Measurements from ENCODE around the gene MAD1L1.

MAD1L1 gene

DNA sequence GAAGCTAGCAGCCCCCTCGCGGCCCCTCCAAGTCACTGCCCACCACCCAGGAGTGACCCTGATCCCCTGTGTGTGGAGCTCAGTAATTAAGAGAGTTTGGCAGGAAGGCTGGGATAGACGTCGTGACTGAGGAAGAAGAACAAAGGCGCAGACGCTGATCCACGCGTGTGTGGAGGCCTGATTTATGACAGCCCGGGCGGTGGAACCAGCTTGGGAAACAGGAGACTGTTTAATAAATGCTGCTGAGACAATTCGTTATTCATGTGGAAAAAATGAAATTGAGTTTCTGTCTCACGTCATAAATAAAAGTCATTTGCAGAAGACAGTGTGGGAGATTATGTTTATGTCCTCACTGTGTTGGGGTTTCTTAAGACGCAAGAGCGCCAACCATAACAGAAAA lies 431.8 kb downstream of the MAD1L1 start:
- no peak for DNase-seq
- Histone ChIP-seq H3K27ac (ENCODE audit: insufficient read depth, low read length, poor library complexity, severe bottlenecking) (no peak overlapping the region), H3K4me1 (ENCODE audit: control insufficient read depth, insufficient read depth, low read length, poor library complexity, severe bottlenecking) (no peaks in the 10 kb centered on the region), H3K36me3 (ENCODE audit: control insufficient read depth, insufficient read depth, low read length) (no peaks in the 10 kb centered on the region), H3K4me3 (ENCODE audit: insufficient read depth, low read depth, low read length, poor library complexity, severe bottlenecking) (no peak overlapping the region), H3K9me3 (ENCODE audit: control insufficient read depth, low read length) (no peaks in the 10 kb centered on the region), H3K27me3 (replicated peaks; ENCODE audit: control insufficient read depth, insufficient read depth, low read length, poor library complexity, severe bottlenecking) (no peaks in the 10 kb centered on the region)

DNA sequence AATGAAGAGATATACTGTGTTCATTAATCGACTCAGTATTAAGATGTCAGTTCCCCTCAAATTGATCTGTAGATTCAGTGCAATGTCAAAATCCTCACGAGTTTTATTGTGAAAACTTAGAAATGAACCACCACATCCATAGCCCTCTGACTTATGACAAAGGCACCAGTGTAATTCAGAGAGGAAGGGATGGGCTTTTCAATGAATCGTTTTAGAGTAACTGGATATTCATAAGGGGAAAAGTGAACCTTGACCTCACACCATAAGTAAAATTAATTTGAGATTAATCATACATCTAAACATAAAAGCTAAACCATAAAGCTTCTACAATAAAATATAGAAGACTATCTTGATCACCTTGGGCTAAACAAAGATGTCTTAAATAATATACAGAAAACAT lies 434.6 kb downstream of the MAD1L1 start:
- Histone ChIP-seq H3K4me3 (ENCODE audit: insufficient read depth, low read depth, low read length, poor library complexity, severe bottlenecking) (no peak overlapping the region), H3K36me3 (ENCODE audit: control insufficient read depth, insufficient read depth, low read length) (no peaks in the 10 kb centered on the region), H3K27ac (ENCODE audit: insufficient read depth, low read length, poor library complexity, severe bottlenecking) (no peak overlapping the region), H3K9me3 (ENCODE audit: control insufficient read depth, low read length) (no peaks in the 10 kb centered on the region), H3K27me3 (replicated peaks; ENCODE audit: control insufficient read depth, insufficient read depth, low read length, poor library complexity, severe bottlenecking) (no peaks in the 10 kb centered on the region), H3K4me1 (ENCODE audit: control insufficient read depth, insufficient read depth, low read length, poor library complexity, severe bottlenecking) (no peaks in the 10 kb centered on the region)
- DNase-seq = no peak

DNA sequence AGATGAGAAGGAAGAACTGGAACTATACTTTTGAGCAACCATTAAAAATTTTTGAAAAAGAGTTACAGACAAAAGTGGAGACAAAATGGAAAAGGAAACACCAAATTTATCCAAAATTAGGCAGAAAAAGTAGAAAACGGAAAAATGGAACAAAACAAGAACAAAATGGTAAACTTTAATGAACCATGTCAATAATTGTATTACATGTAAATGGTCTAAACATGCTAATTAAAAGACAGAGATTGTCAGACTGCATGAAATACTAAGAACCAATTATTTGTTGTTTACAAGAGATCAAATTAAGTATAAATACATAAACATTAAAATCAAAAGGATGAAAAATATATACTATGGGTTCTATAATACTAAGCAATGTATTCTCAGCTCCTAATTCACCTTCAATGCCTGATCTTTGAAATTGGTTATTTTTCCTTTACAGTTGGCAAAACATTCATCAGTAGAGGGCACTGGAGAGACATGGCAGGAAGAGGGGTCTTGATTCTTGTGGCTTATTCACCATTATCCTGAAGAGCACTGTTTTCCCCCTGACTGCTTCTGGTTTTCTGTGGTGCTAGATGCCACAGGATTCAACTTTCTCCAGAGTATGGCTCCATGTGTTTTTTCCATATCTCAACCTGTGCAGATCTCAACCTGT lies 437.7 kb downstream of the MAD1L1 start:
- Histone ChIP-seq H3K27me3 (replicated peaks; ENCODE audit: control insufficient read depth, insufficient read depth, low read length, poor library complexity, severe bottlenecking) (no peaks in the 10 kb centered on the region), H3K27ac (ENCODE audit: insufficient read depth, low read length, poor library complexity, severe bottlenecking) (no peak overlapping the region), H3K4me1 (ENCODE audit: control insufficient read depth, insufficient read depth, low read length, poor library complexity, severe bottlenecking) (no peaks in the 10 kb centered on the region), H3K9me3 (ENCODE audit: control insufficient read depth, low read length) (no peaks in the 10 kb centered on the region), H3K36me3 (ENCODE audit: control insufficient read depth, insufficient read depth, low read length) (no peaks in the 10 kb centered on the region), H3K4me3 (ENCODE audit: insufficient read depth, low read depth, low read length, poor library complexity, severe bottlenecking) (no peak overlapping the region)
- DNase-seq = no peak

DNA sequence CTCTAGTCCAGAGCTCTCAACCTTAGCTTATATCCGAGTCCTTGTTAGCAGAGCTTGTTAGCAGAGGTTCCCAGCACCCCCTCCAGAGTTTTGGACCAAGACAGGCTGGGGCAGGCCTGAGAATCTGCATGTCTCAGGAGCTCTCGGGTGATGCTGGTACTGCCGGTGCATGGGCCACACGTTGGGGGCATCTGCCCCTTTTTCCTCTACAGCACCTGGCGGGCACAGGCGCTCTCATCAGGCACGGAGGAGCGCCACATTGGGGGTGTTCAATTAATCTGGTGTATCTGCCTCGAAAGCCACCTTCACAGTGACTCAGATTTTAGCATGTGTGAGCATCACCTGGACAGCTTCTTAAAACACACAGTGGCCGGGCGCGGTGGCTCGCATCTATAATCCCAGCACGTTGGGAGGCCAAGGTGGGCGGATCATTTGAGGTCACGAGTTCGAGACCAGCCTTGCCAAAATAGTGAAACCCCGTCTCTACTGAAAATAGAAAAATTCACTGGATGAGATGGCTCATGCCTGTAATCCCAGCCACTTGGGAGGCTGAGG lies 445.0 kb downstream of the MAD1L1 start:
- DNase-seq = no peak
- Histone ChIP-seq H3K27me3 (replicated peaks; ENCODE audit: control insufficient read depth, insufficient read depth, low read length, poor library complexity, severe bottlenecking) (peaks cover 5% of the 10 kb centered on the region), H3K9me3 (ENCODE audit: control insufficient read depth, low read length) (no peaks in the 10 kb centered on the region), H3K27ac (ENCODE audit: insufficient read depth, low read length, poor library complexity, severe bottlenecking) (no peak overlapping the region), H3K36me3 (ENCODE audit: control insufficient read depth, insufficient read depth, low read length) (no peaks in the 10 kb centered on the region), H3K4me3 (ENCODE audit: insufficient read depth, low read depth, low read length, poor library complexity, severe bottlenecking) (no peak overlapping the region), H3K4me1 (ENCODE audit: control insufficient read depth, insufficient read depth, low read length, poor library complexity, severe bottlenecking) (no peaks in the 10 kb centered on the region)

DNA sequence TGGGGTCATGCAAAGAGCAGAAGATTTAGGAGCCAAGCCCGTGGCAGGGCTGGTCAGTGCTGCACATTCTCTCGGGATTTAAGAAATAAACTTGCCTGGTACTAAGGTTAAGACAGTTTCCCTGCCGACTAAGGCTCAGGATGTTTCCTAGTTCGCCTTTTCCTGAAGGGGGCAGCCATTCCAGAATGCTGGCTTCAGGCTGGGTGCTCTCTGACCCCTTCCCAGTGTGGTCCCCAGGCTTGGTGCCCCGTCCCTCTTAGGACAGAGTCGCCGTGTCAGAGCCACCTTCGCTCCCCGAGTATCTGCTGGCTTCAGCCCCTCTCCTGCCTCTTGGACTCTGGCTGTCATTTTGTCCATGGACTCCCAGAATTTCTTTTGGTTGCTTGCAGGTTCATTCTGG lies 445.5 kb downstream of the MAD1L1 start:
- H3K36me3 ChIP-seq (ENCODE audit: control insufficient read depth, insufficient read depth, low read length) = no peaks in the 10 kb centered on the region
- no peak overlapping the region for H3K4me3 ChIP-seq (ENCODE audit: insufficient read depth, low read depth, low read length, poor library complexity, severe bottlenecking)
- no peak for DNase-seq
- H3K9me3 ChIP-seq (ENCODE audit: control insufficient read depth, low read length) = no peaks in the 10 kb centered on the region
- H3K27me3 ChIP-seq (replicated peaks; ENCODE audit: control insufficient read depth, insufficient read depth, low read length, poor library complexity, severe bottlenecking) = peaks cover 5% of the 10 kb centered on the region
- no peak overlapping the region for H3K27ac ChIP-seq (ENCODE audit: insufficient read depth, low read length, poor library complexity, severe bottlenecking)
- no peaks in the 10 kb centered on the region for H3K4me1 ChIP-seq (ENCODE audit: control insufficient read depth, insufficient read depth, low read length, poor library complexity, severe bottlenecking)

DNA sequence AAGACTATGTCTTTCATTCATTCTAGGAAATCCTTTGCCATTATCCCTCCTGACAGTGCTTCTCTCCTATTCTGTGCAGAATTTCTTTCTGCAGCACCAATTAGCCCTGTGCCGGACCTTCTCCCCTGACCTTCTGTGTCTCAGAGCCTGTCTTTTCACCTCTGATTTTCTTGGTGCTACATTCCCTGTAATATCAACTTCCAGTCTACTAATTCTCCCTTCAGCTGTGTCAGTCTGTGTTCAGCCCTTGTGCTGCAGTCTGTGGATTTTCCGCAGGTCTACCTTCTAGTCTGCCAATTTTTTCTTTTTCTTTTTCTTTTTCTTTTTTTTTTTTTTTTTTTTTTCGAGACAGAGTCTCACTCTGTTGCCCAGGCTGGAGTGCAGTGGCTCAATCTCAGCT lies 446.9 kb downstream of the MAD1L1 start:
- Histone ChIP-seq H3K27ac (ENCODE audit: insufficient read depth, low read length, poor library complexity, severe bottlenecking) (no peak overlapping the region), H3K4me3 (ENCODE audit: insufficient read depth, low read depth, low read length, poor library complexity, severe bottlenecking) (no peak overlapping the region), H3K9me3 (ENCODE audit: control insufficient read depth, low read length) (no peaks in the 10 kb centered on the region)

DNA sequence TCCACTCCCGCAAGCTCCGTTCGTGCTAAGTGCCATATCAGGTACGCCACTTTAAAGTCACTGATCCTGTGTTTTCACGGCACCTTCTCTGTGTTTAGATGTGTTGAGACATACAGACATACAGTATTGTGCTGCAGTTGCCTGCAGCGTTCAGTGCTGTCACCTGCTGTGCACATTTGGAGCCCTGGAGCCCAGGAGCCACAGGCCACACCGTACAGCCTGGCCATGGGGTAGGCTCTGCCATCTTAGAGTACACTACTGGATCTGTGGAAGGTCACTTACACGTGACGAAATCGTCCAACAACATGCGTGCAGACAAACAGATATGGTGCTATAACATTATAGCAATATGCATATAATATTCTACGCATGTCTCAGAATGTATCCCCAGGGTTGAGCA lies 451.4 kb downstream of the MAD1L1 start:
- DNase-seq = no peak
- H3K27me3 ChIP-seq (replicated peaks; ENCODE audit: control insufficient read depth, insufficient read depth, low read length, poor library complexity, severe bottlenecking) = no peaks in the 10 kb centered on the region
- no peaks in the 10 kb centered on the region for H3K36me3 ChIP-seq (ENCODE audit: control insufficient read depth, insufficient read depth, low read length)
- no peaks in the 10 kb centered on the region for H3K9me3 ChIP-seq (ENCODE audit: control insufficient read depth, low read length)
- H3K4me1 ChIP-seq (ENCODE audit: control insufficient read depth, insufficient read depth, low read length, poor library complexity, severe bottlenecking) = no peaks in the 10 kb centered on the region
- no peak overlapping the region for H3K4me3 ChIP-seq (ENCODE audit: insufficient read depth, low read depth, low read length, poor library complexity, severe bottlenecking)
- no peak overlapping the region for H3K27ac ChIP-seq (ENCODE audit: insufficient read depth, low read length, poor library complexity, severe bottlenecking)

More for the DNA sequence above, 446.9 kb downstream of the MAD1L1 start:
- H3K36me3 ChIP-seq (ENCODE audit: control insufficient read depth, insufficient read depth, low read length) = no peaks in the 10 kb centered on the region
- DNase-seq = no peak
- H3K27me3 ChIP-seq (replicated peaks; ENCODE audit: control insufficient read depth, insufficient read depth, low read length, poor library complexity, severe bottlenecking) = peaks cover 5% of the 10 kb centered on the region
- no peaks in the 10 kb centered on the region for H3K4me1 ChIP-seq (ENCODE audit: control insufficient read depth, insufficient read depth, low read length, poor library complexity, severe bottlenecking)

DNA sequence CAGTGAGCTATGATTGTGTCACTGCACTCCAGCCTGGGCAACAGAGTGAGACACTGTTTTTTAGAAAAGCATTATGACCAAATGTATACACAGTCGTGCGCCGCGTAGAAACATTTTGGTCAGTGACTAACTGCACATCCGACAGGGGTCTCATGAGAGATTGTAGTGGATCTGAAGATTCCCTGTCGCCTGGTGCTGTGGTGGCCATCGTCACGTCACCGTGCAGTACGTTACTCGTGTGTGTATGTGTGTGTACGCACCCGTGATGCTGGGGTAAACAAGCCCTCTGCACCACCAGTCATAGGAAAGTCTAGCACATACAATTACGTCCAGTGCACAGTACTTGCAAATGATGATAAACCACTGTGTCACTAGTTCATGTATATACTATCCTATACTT lies 453.3 kb downstream of the MAD1L1 start:
- Histone ChIP-seq H3K9me3 (ENCODE audit: control insufficient read depth, low read length) (no peaks in the 10 kb centered on the region), H3K4me3 (ENCODE audit: insufficient read depth, low read depth, low read length, poor library complexity, severe bottlenecking) (no peak overlapping the region), H3K27me3 (replicated peaks; ENCODE audit: control insufficient read depth, insufficient read depth, low read length, poor library complexity, severe bottlenecking) (no peaks in the 10 kb centered on the region), H3K4me1 (ENCODE audit: control insufficient read depth, insufficient read depth, low read length, poor library complexity, severe bottlenecking) (no peaks in the 10 kb centered on the region), H3K27ac (ENCODE audit: insufficient read depth, low read length, poor library complexity, severe bottlenecking) (no peak overlapping the region), H3K36me3 (ENCODE audit: control insufficient read depth, insufficient read depth, low read length) (no peaks in the 10 kb centered on the region)
- no peak for DNase-seq

DNA sequence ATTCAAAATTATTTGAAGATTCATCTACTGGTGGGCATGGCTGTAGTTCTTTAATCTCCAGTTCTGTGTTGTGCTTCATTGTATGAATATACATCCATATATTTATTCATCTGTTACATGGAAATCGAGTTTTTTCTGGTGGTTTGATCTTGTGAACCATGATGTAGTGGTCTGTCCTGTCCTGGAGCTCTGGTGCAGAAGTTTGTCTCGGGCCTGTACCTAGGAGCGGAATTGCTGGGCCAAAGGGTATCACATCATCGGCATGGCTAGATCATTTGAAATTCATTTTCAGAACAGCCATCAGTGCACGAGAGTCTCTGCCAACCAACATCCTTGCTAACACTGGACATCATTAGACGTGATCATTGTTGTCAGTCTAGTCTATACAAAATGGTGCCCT lies 455.6 kb downstream of the MAD1L1 start:
- no peak for DNase-seq
- no peak overlapping the region for H3K4me3 ChIP-seq (ENCODE audit: insufficient read depth, low read depth, low read length, poor library complexity, severe bottlenecking)
- no peaks in the 10 kb centered on the region for H3K9me3 ChIP-seq (ENCODE audit: control insufficient read depth, low read length)
- no peaks in the 10 kb centered on the region for H3K36me3 ChIP-seq (ENCODE audit: control insufficient read depth, insufficient read depth, low read length)
- no peak overlapping the region for H3K27ac ChIP-seq (ENCODE audit: insufficient read depth, low read length, poor library complexity, severe bottlenecking)
- H3K4me1 ChIP-seq (ENCODE audit: control insufficient read depth, insufficient read depth, low read length, poor library complexity, severe bottlenecking) = no peaks in the 10 kb centered on the region
- no peaks in the 10 kb centered on the region for H3K27me3 ChIP-seq (replicated peaks; ENCODE audit: control insufficient read depth, insufficient read depth, low read length, poor library complexity, severe bottlenecking)

DNA sequence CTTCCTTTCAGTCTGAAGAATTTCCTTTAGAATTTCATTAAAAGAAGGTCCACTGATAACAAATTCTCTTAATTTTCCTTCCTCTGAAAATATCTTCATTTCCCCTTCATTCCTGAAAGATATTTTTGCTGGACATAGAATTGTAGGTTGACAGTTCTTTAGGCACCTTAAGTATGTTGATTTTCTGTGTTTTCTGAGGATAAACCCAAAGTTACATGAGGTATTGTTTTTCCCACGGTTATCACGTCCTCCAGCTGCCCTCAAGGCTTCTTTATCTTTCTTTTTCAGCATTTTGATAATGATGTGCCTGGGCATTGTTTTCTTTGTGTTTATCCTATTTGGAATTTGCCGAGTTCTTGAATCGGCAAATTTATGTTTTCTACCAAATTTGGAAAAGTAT lies 457.4 kb downstream of the MAD1L1 start:
- no peak for DNase-seq
- H3K9me3 ChIP-seq (ENCODE audit: control insufficient read depth, low read length) = no peaks in the 10 kb centered on the region
- H3K36me3 ChIP-seq (ENCODE audit: control insufficient read depth, insufficient read depth, low read length) = no peaks in the 10 kb centered on the region
- no peaks in the 10 kb centered on the region for H3K27me3 ChIP-seq (replicated peaks; ENCODE audit: control insufficient read depth, insufficient read depth, low read length, poor library complexity, severe bottlenecking)
- no peak overlapping the region for H3K27ac ChIP-seq (ENCODE audit: insufficient read depth, low read length, poor library complexity, severe bottlenecking)
- no peak overlapping the region for H3K4me3 ChIP-seq (ENCODE audit: insufficient read depth, low read depth, low read length, poor library complexity, severe bottlenecking)
- H3K4me1 ChIP-seq (ENCODE audit: control insufficient read depth, insufficient read depth, low read length, poor library complexity, severe bottlenecking) = no peaks in the 10 kb centered on the region

Measured in effector memory CD4-positive, alpha-beta T cell (primary cell).